Measurements from ENCODE around the gene RUNDC3A.

The RUNDC3A gene

GRCh38 chr17:44351961-44352827 is 43.8 kb downstream of the RUNDC3A start:
- no peak for TF ChIP-seq CTCF (IDR thresholded peaks at IDR 0.05)

DNA sequence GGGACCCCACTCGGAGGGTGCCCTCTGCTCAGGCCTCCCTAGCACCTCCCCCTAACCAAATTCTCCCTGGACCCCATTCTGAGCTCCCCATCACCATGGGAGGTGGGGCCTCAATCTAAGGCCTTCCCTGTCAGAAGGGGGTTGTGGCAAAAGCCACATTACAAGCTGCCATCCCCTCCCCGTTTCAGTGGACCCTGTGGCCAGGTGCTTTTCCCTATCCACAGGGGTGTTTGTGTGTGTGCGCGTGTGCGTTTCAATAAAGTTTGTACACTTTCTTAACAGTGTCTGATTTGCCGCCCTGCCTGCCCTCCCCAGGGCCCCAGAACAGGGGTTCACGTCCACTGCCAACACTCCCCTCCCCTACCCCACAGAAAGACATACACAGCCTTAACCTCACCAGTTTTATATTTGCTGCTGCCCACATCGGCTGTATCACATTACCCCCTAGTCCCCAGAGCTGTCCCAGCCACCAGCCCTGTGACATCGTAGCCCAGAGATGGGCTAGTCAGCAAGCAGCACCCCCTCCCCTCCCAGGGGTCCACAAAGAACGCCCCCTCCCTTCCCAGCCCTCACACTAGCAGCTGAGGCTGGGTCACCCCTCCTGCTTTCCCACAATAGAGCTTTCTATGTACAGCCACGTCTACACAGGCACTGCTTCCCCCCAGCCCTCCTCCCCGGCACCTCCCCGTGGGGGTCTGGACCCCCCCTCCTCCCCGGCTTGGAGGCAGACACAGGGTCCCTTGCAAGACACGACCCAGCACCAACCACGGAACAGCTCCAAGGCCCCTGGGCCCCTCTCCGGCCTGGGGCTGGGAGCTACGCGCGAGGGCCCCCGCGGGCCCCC is 44.6 kb downstream of the RUNDC3A start:
- no peak for TF ChIP-seq CTCF (IDR thresholded peaks at IDR 0.05)

DNA sequence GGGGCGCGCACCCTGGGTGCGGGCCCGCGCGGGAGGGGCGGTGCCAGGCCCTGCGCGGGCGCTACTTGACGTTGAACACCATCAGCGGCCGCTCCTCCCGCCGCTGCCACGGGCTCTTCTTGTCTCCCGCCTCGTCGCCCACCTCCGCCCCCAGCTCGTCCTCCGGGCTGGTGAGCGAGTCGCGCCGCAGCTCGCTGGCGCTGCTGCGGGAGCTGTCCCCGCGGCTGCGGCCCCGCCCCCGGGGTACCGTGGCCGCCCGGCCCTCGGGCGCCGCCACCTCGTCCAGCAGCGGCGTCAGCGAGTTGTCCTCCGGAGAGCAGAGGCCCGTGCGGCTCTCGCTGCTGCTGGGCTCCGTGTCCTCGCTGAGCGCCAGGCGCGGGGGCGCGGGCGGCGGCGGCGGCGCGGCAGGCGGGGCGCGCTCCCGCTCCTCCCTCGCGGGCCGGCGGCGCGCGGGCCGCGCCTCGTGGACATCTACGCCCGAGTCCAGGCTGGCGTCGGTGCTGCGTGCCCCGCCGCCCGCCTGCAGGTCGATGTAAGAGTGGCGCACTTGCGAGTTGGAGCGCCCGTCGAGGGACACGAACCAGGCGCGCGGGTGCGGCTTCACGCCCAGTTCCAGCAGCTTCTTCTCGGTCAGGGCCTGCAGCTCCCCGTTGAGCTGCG is 45.4 kb downstream of the RUNDC3A start:
- TF ChIP-seq CTCF (IDR thresholded peaks at IDR 0.05), result no peak

DNA sequence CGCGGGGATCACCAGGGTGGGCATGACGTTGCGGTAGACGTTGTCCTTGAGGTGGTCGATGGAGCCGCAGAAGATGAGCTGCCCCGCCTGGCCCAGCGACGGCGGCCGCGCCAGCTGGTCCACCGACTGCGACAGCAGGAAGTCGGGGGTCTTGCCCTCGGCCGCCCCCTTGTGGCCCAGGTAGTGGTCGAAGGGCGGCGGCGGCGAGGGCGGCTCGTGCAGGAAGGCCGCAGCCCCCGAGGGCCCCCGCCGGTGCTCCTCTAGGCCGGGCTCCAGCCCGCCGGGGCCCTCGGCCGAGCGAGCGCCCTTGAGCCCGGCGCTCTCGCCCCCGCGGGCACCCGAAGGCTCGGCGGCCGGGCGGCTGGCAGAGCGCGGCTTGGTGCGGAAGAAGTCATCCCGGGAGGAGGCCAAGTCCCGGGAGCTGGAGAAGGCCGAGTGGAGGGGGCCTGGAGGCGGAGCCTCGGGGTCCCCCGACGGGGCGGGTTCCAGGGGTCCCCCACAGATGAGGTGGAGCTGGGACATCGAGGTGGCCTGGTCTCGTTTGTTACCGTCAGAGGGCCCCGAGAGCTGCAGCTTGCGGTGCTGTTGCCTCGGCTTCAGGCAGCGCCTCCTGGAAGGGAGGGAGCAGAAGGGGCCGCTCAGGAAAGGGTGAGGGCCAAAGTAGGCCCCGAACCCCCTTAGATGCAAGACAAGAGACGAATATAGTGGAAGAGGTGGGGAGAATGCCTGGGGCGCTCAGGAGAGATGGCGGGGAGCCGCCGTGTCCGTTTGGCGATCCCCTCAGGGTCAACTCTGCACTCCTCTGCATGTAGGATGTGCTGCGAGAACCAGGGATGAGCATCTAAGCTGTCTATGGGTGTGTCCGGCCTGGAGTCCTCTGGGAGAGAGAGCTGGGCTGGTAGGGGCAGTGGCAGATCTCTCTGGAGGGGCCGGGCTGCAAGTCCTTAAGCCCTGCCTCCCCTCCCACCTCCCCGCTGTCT is 46.5 kb downstream of the RUNDC3A start:
- no peak for TF ChIP-seq CTCF (IDR thresholded peaks at IDR 0.05)

- TF ChIP-seq CTCF (IDR thresholded peaks at IDR 0.05), result no peak
Measured at GRCh38 chr17:44355642-44356099, 47.3 kb downstream of the RUNDC3A start.

GRCh38 chr17:44356241-44356640 is 47.8 kb downstream of the RUNDC3A start:
- TF ChIP-seq CTCF (IDR thresholded peaks at IDR 0.05), result no peak
